HG02759 (cell line): ENCODE measurements around the gene LIPG.
"Not testable (repeated sequence)": the region's sequence is repeated elsewhere in the genome, so short reads cannot be mapped to it uniquely, and the experiment has no call there.

Experiments
- ATAC-seq: cut with Tn5 transposase; IDR thresholded peaks from one replicate; pipeline ENCODE4 v1.9.1; 2021; ENCODE audit warnings: mild to moderate bottlenecking, moderate library complexity; ENCODE audit not compliant: unreplicated experiment

LIPG gene

GRCh38 chr18:49561289-49562193 is at the start of gene LIPG:
TSS of gene LIPG (plus strand) at chr18:49562057. CDS start at chr18:49562309, 252 bp downstream.
- peak; percentile 71 for ATAC-seq

- ATAC-seq: not testable (repeated sequence)
Observed at GRCh38 chr18:49512876-49513275, 49.0 kb upstream of the LIPG start.

GRCh38 chr18:49514577-49514976 is 47.3 kb upstream of the LIPG start:
- ATAC-seq: no peak

- ATAC-seq: not testable (repeated sequence)
Observed at GRCh38 chr18:49515003-49515402, 46.9 kb upstream of the LIPG start.

- ATAC-seq: no peak
Observed at GRCh38 chr18:49515516-49515915, 46.3 kb upstream of the LIPG start.

- no peak for ATAC-seq
Observed at GRCh38 chr18:49517483-49517882, 44.4 kb upstream of the LIPG start.

- ATAC-seq: no peak
Observed at GRCh38 chr18:49519101-49519971, 42.5 kb upstream of the LIPG start.

GRCh38 chr18:49520661-49521145 is 41.2 kb upstream of the LIPG start:
- no peak for ATAC-seq

GRCh38 chr18:49521216-49521835 is 40.5 kb upstream of the LIPG start:
- no peak for ATAC-seq

GRCh38 chr18:49523580-49524093 is 38.2 kb upstream of the LIPG start:
- ATAC-seq: not testable (repeated sequence)

GRCh38 chr18:49524349-49524748 is 37.5 kb upstream of the LIPG start:
- ATAC-seq: no peak

- ATAC-seq: no peak
Observed at GRCh38 chr18:49524951-49525350, 36.9 kb upstream of the LIPG start.

GRCh38 chr18:49525981-49526380 is 35.9 kb upstream of the LIPG start:
- no peak for ATAC-seq

GRCh38 chr18:49527631-49528327 is 34.1 kb upstream of the LIPG start:
- no peak for ATAC-seq

GRCh38 chr18:49529596-49529995 is 32.3 kb upstream of the LIPG start:
- ATAC-seq: no peak

GRCh38 chr18:49531678-49532153 is 30.1 kb upstream of the LIPG start:
- no peak for ATAC-seq

- ATAC-seq: no peak
Observed at GRCh38 chr18:49534846-49535601, 26.8 kb upstream of the LIPG start.

GRCh38 chr18:49537232-49537896 is 24.5 kb upstream of the LIPG start:
- ATAC-seq: no peak

GRCh38 chr18:49544362-49544761 is 17.5 kb upstream of the LIPG start:
- no peak for ATAC-seq
